Heart left ventricle (tissue), 16 donors: Measurements from ENCODE around the gene RASGEF1B. TPM values are rescaled to one million over a fixed set of nuclear protein-coding genes. Genes with fewer than 3 reads are reported as not detected.
A peak's percentile ranks its signal among the peaks of the same experiment; 100 is the strongest.

Experiments
- ATAC-seq, 4 donors: fragments of 200-7000 bp; cut with Tn5 transposase; one replicate each; pipeline ENCODE4 v1.9.1; 2020 to 2022; ENCODE audit warnings: moderate library complexity in 4 of 4, mild to moderate bottlenecking in 3 of 4, moderate number of reproducible peaks in 1 of 4
- DNase-seq, 5 donors: peaks; one replicate each; pipeline ENCODE4 v3.0.0-alpha.2; 2020
- H3K27ac ChIP-seq, 12 donors: fragments of 200-600 bp; sonication (generic) in 4 of 12; one replicate each; pipeline versions ENCODE4 v1.5.0 to v1.8.0; 2016 to 2022; ENCODE audit warnings: mild to moderate bottlenecking in 2 of 12
- H3K27me3 ChIP-seq, 9 donors: fragments of 200-600 bp; sonication (generic) in 2 of 9; one replicate each; pipeline versions ENCODE4 v1.5.1 to v1.8.0; 2016 to 2022; ENCODE audit warnings: mild to moderate bottlenecking in 3 of 9
- H3K36me3 ChIP-seq, 9 donors: fragments of 200-600 bp; sonication (generic) in 2 of 9; one replicate each; pipeline versions ENCODE4 v1.5.0 to v1.8.0; 2018 to 2022; ENCODE audit warnings: mild to moderate bottlenecking in 2 of 9
- H3K4me1 ChIP-seq, 12 donors: fragments of 200-600 bp; sonication (generic) in 4 of 12; one replicate each; pipeline versions ENCODE4 v1.5.0 to v1.8.0; 2016 to 2022; ENCODE audit warnings: mild to moderate bottlenecking in 3 of 12
- H3K4me3 ChIP-seq, 12 donors: fragments of 200-600 bp; sonication (generic) in 4 of 12; one replicate each; pipeline versions ENCODE4 v1.5.0 to v1.8.0; 2017 to 2022; ENCODE audit warnings: mild to moderate bottlenecking in 9 of 12, moderate library complexity in 4 of 12
- H3K9me3 ChIP-seq, 12 donors: fragments of 200-600 bp; sonication (generic) in 4 of 12; one replicate each; pipeline versions ENCODE4 v1.5.0 to v1.8.0; 2016 to 2022; ENCODE audit warnings: mild to moderate bottlenecking in 1 of 12
- POLR2A ChIP-seq, 2 donors: fragments of 450-650 bp; IDR thresholded peaks; one replicate each; pipeline ENCODE4 v1.6.1; 2017; ENCODE audit warnings: antibody characterized with exemption in 2 of 2, mild to moderate bottlenecking in 2 of 2, moderate library complexity in 2 of 2
- WGBS, 4 donors: extraction: QIAGEN DNeasy Blood & Tissue Kit in 2 of 4; methylation state at CpG; one replicate each; pipeline versions ENCODE4 v1.1.5 to v1.1.7; 2013 to 2018; 5-methylcytosine and 5-hydroxymethylcytosine counted together
- intact Hi-C, 10 donors: fragments of 100-400 bp; cut with DNase I; formaldehyde crosslinking; loops; one replicate each; pipeline versions ENCODE4 v1.11.1 to v1.14.2; 2022
- polyA plus RNA-seq, 2 donors: library from polyadenylated mRNA; stranded (reverse); fragments of 200-250 nt; gene quantifications; one replicate each; pipeline ENCODE4 v1.2.3, GENCODE V29; 2013
- total RNA-seq, 9 donors: library from RNA; depleted of rRNA in 2 of 9; stranded (reverse); fragments of >200 nt in 2 of 9; fragmentation: NEBNext Ultra II Directional in 3 of 9; extraction: Animal tissue kit (Norgen Biotek cat#: 25700) in 3 of 9; gene quantifications; one replicate each; pipeline versions ENCODE4 v1.1.0 to v1.2.4, GENCODE V29; 2016 to 2023
- TF ChIP-seq, protein P1 (sequence below), 12 donors: fragments of 200-600 bp; sonication (generic) in 4 of 12; IDR thresholded peaks; one replicate each; pipeline versions ENCODE4 v1.5.0 to v1.8.0; 2018 to 2022; ENCODE audit warnings: antibody characterized with exemption in 12 of 12, mild to moderate bottlenecking in 5 of 12
- donor health status: ischemic (EF 13 %, LVEDD 7.1; RV severe dilation, severe dysfunction).
- donor health status: healthy with polysubstance abuse.
- donor health status: DM: no; HTN: yes; CAD: no.
- donor health status: DM: no; HTN: no; CAD: no.
- donor health status: ischemic (EF 25% LVEDD 6.9; RV normal size, moderate dysfunction).
- donor health status: ischemic (EF 25% LVEDD 5.7; RV mildly dilated, moderate dysfunction).
- donor health status: healthy.
- donor health status: DM: yes; HTN: yes; CAD: no.
- donor health status: ischemic (EF 35%, LVEDD 5.7; RV mildly dilated, moderate dysfunction).
- donor health status: nonischemic (EF 11% LVEDD 7.7; RV severe dilation, severe dysfunction).
- donor health status: DM: yes; HTN: yes; CAD: no.
- donor health status: PGD.
- donor health status: ischemic (EF 29% LVEDD 5.4; RV normal size, mild dysfunction).
- donor health status: nonischemic (EF 23%, LVEDD 6.1; RV moderate dilation, normal function).

RASGEF1B gene
- total and polyA plus RNA-seq, 11 donors = 1.5 to 11.9 (median 2.9) TPM

DNA sequence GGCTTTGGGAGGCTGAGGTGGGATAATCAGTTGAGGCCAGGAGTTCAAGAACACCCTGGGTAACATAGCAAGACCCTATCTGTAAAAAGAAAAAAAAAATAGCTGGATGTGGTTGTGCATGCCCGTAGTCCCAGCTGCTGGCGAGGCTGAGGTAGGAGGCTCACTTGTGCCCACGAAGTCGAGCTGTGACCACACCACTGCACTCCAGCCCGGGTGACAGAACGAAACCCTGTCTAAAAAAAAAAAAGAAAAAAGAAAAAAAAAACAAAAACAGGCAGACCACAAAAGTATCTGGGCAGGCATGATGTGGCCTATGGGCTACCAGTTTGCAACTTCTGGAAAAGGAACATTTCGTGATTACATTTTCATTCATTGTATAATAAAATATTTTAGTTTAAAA lies 38.1 kb upstream of the RASGEF1B start:
- DNase-seq (no peak), ATAC-seq (no peak)
- WGBS, 4 donors = 83 to 91% (median 89%) methylated on average over 7 of the region's 7 CpGs
- Histone ChIP-seq H3K4me3 (no peak overlapping the region), H3K4me1 (peaks cover 0 to 53% (median 3%) of the 10 kb centered on the region in 12 donors), H3K27ac (peak overlapping the region in 1 of 12 donors; percentile 50), H3K27me3 (no peaks in the 10 kb centered on the region), H3K9me3 (no peaks in the 10 kb centered on the region), H3K36me3 (no peaks in the 10 kb centered on the region)
- TF ChIP-seq POLR2A (IDR thresholded peaks at IDR 0.05) = no peak
- TF ChIP-seq, protein P1, sequence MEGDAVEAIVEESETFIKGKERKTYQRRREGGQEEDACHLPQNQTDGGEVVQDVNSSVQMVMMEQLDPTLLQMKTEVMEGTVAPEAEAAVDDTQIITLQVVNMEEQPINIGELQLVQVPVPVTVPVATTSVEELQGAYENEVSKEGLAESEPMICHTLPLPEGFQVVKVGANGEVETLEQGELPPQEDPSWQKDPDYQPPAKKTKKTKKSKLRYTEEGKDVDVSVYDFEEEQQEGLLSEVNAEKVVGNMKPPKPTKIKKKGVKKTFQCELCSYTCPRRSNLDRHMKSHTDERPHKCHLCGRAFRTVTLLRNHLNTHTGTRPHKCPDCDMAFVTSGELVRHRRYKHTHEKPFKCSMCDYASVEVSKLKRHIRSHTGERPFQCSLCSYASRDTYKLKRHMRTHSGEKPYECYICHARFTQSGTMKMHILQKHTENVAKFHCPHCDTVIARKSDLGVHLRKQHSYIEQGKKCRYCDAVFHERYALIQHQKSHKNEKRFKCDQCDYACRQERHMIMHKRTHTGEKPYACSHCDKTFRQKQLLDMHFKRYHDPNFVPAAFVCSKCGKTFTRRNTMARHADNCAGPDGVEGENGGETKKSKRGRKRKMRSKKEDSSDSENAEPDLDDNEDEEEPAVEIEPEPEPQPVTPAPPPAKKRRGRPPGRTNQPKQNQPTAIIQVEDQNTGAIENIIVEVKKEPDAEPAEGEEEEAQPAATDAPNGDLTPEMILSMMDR (IDR thresholded peaks at IDR 0.05) = no peak
- intact Hi-C loops = no loop called here

DNA sequence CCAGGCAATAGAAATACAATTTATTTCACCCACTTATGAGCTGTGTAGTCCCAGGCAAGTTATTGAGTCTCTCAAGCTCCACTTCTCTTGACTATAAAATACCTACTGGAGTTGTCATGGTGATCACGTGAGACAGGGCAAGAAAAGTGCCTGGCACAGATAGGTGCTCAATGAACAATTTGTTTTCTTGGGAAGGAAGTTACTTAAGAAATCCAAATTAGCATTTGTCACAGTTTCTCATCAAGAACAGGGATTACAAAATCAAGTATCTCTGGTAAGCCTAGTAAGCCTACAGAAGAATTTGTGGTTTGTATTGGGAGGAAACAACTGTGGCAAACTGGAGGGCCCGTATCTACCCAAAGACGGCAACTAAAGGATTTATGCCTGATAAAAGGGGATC lies 37.5 kb upstream of the RASGEF1B start:
- WGBS, 4 donors = 85 to 91% (median 88%) methylated on average over 3 of the region's 3 CpGs
- no peak for TF ChIP-seq POLR2A (IDR thresholded peaks at IDR 0.05)
- TF ChIP-seq, protein P1 (IDR thresholded peaks at IDR 0.05) = no peak
- H3K27me3 ChIP-seq = no peaks in the 10 kb centered on the region
- DNase-seq = no peak
- H3K4me3 ChIP-seq = no peak overlapping the region
- no peak for ATAC-seq
- intact Hi-C loops = no loop called here
- no peaks in the 10 kb centered on the region for H3K36me3 ChIP-seq
- peak overlapping the region in 1 of 12 donors; percentile 50 for H3K27ac ChIP-seq
- H3K9me3 ChIP-seq = no peaks in the 10 kb centered on the region
- peaks cover 0 to 59% (median 6%) of the 10 kb centered on the region in 12 donors for H3K4me1 ChIP-seq

DNA sequence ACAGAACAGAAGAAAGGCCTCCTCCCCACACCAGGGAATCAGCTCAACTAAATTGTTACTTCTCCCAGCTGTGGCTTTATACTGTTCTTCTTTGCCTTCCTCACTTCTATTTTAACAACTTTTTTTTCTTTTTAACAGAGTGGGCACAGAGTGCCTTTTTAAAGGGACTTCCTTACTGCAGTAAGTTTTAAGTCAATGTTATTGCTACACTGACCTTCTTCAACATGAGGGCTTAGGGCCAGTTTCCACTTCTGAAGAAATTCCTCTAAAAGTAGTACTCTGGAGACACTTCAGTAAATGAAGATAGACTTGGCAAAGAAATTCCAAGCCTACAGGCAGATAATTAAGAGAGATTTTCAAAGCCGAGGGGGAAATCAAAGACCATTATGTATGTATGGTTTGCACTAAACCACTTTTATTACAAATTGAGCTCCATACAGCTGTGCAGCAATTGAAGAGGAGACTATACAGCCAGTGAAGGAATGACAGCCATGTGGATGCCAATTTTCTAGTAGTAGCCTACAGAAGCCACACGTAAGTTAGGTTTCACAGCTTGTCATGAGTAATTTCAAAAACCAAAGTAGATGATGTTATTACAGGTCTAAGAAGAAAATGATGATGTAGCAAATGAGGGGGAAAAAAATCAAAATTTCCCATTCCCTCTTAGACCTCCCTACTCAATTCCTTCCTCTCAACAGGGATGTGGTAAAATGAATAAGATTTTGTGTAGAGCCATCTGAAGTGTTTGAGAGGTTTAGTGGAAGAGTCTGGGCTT lies 36.9 kb upstream of the RASGEF1B start:
- Histone ChIP-seq H3K4me3 (no peak overlapping the region), H3K4me1 (peaks cover 0 to 60% (median 6%) of the 10 kb centered on the region in 12 donors), H3K36me3 (no peaks in the 10 kb centered on the region), H3K9me3 (no peaks in the 10 kb centered on the region), H3K27ac (peak overlapping the region in 1 of 12 donors; percentile 50), H3K27me3 (no peaks in the 10 kb centered on the region)
- intact Hi-C loops = no loop called here
- no peak for TF ChIP-seq POLR2A (IDR thresholded peaks at IDR 0.05)
- TF ChIP-seq, protein P1 (IDR thresholded peaks at IDR 0.05) = no peak
- ATAC-seq (no peak), DNase-seq (no peak)
- WGBS, 4 donors = 76 to 81% (median 78%) methylated on average over 2 of the region's 2 CpGs

DNA sequence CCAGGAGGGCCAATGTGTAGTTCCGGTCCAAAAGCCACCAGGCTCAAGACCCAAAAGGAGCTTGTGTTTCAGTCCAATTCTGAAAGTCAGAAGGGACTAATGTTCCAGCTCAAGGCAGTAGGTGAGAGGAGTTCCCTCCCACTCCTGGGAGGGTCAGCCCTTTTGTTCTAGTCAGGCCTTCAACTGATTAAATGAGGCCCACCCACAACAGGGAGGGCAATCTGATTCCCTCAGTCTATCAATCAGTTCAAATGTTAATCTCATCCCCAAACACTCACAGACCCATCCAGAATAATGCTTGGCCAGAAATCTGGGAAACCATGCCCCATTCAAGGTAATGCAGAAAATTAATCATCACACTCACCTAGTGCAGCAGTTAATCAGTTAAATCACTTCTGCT lies 35.8 kb upstream of the RASGEF1B start:
- Histone ChIP-seq H3K4me3 (no peak overlapping the region), H3K9me3 (no peaks in the 10 kb centered on the region), H3K27ac (no peak overlapping the region), H3K36me3 (no peaks in the 10 kb centered on the region), H3K27me3 (no peaks in the 10 kb centered on the region), H3K4me1 (peaks cover 0 to 55% (median 6%) of the 10 kb centered on the region in 12 donors)
- DNase-seq (no peak), ATAC-seq (no peak)
- intact Hi-C loops = no loop called here
- 46 to 100% (median 100%) methylated on average over 1 of the region's 1 CpG for WGBS, 4 donors
- no peak for TF ChIP-seq POLR2A (IDR thresholded peaks at IDR 0.05)
- TF ChIP-seq, protein P1 (IDR thresholded peaks at IDR 0.05) = no peak
